GM23248 (cell line): ENCODE data around the gene MTHFD2L.

ENCODE experiments used
- EZH2 ChIP-seq: fragments of 200-600 bp; sonication (generic); IDR thresholded peaks from 2 replicates; pipeline ENCODE4 v1.6.1; 2018; ENCODE audit warnings: antibody characterized with exemption, mild to moderate bottlenecking; ENCODE audit not compliant: insufficient read depth, poor library complexity, severe bottlenecking
- EZH2phosphoT487 ChIP-seq: fragments of 200-600 bp; sonication (generic); IDR thresholded peaks from 2 replicates; pipeline ENCODE4 v1.6.1; 2018; ENCODE audit warnings: antibody characterized with exemption, moderate library complexity, mild to moderate bottlenecking, low read depth; ENCODE audit not compliant: insufficient read depth

DNA sequence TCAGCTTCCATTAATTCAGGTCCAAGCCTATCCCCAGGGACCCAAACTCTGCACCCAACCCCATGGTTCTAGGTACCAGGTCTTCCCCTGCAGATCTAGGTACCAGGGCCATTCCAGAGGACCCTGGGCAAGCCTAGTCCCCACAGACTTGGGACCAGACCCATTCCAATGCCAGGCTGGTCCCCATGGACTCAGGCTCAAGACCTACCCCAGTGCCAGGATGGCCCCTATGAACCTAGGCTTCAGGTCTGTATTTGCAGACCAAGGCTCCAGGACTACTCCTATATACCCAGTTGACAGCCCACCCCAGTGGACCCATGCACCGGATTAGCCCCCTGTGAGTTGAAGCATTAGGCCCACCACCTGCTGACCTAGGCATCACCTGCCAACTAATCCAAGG, 8.9 kb downstream of the MTHFD2L start:
- TF ChIP-seq EZH2: no peak
- no peak for TF ChIP-seq EZH2phosphoT487
